SU-DHL-6 (cell line): ENCODE results near the gene ZNF516.

Experiments used
- H2AFZ ChIP-seq: fragments of 200-600 bp; sonication (generic); 2 replicates; pipeline ENCODE4 v1.6.1; 2014; ENCODE audit warnings: low read depth, mild to moderate bottlenecking, moderate library complexity, mixed read lengths, antibody characterized with exemption, low read length; ENCODE audit not compliant: severe bottlenecking
- H3F3A ChIP-seq: fragments of 200-600 bp; shearing (Covaris generic); 2 replicates; pipeline ENCODE4 v1.6.0; 2016; ENCODE audit warnings: antibody characterized with exemption, mild to moderate bottlenecking; ENCODE audit not compliant: insufficient read depth
- H3K27ac ChIP-seq: fragments of 200-600 bp; sonication (generic); 2 replicates; pipeline ENCODE4 v1.5.1; 2016; ENCODE audit warnings: low read depth, mild to moderate bottlenecking, low read length, moderate library complexity, mixed read lengths
- H3K27me3 ChIP-seq: fragments of 200-600 bp; sonication (generic), shearing (Covaris generic); 2 replicates; pipeline ENCODE4 v1.6.0; 2014; ENCODE audit warnings: mild to moderate bottlenecking, low read length
- H3K36me3 ChIP-seq: fragments of 200-600 bp; sonication (generic); 2 replicates; pipeline ENCODE4 v1.6.1; 2014; ENCODE audit warnings: mild to moderate bottlenecking, low read length, mixed read lengths
- H3K4me2 ChIP-seq: fragments of 300-600, 200-600 bp; shearing (Covaris generic), sonication (generic); 2 replicates; pipeline ENCODE4 v1.6.0; 2014; ENCODE audit warnings: low read length, low read depth, mild to moderate bottlenecking; ENCODE audit not compliant: poor library complexity, severe bottlenecking
- H3K4me3 ChIP-seq: fragments of 200-600 bp; sonication (generic); 2 replicates; pipeline ENCODE4 v1.5.1; 2014; ENCODE audit warnings: antibody characterized with exemption, low read length, mild to moderate bottlenecking, mixed read lengths; ENCODE audit not compliant: insufficient read depth, poor library complexity, severe bottlenecking
- H3K79me2 ChIP-seq: fragments of 200-600 bp; sonication (generic); 2 replicates; pipeline ENCODE4 v1.6.1; 2014; ENCODE audit warnings: mild to moderate bottlenecking, low read length, moderate library complexity; ENCODE audit not compliant: insufficient read depth
- H3K9ac ChIP-seq: fragments of 200-600 bp; sonication (generic); 2 replicates; pipeline ENCODE4 v1.7.0; 2014; ENCODE audit warnings: mild to moderate bottlenecking, low read length
- H3K9me2 ChIP-seq: fragments of 200-600 bp; sonication (generic); replicated peaks from 2 replicates; pipeline ENCODE4 v1.6.1; 2014; ENCODE audit warnings: low read length; ENCODE audit not compliant: insufficient read depth
- H3K9me3 ChIP-seq: fragments of 200-600 bp; sonication (generic); 2 replicates; pipeline ENCODE4 v1.6.1; 2014; ENCODE audit warnings: low read length, mixed read lengths; ENCODE audit not compliant: insufficient read depth
- H4K20me1 ChIP-seq: fragments of 200-600 bp; sonication (generic); 2 replicates; pipeline ENCODE4 v1.6.1; 2014; ENCODE audit warnings: low read depth, mild to moderate bottlenecking, antibody characterized with exemption, low read length, moderate library complexity, mixed read lengths
- CTCF ChIP-seq: fragments of 200-600 bp; sonication (generic); IDR thresholded peaks from one replicate; pipeline ENCODE4 v1.5.1; 2017; ENCODE audit warnings: antibody characterized with exemption, mild to moderate bottlenecking, low read length, moderate library complexity; ENCODE audit not compliant: insufficient read depth, poor library complexity, severe bottlenecking
- EZH2phosphoT487 ChIP-seq: fragments of 200-600 bp; sonication (generic), shearing (Covaris generic); conservative IDR thresholded peaks from 2 replicates; pipeline ENCODE4 v1.6.1; 2018; ENCODE audit warnings: mild to moderate bottlenecking, antibody characterized with exemption, low read length, moderate library complexity, mixed read lengths

Gene ZNF516

GRCh38 chr18:76532875-76533274, 37.8 kb upstream of the ZNF516 start:
- no peak overlapping the region for H2AFZ ChIP-seq
- H3K9me2 ChIP-seq = no peaks in the 10 kb centered on the region
- no peaks in the 10 kb centered on the region for H3K27me3 ChIP-seq
- no peaks in the 10 kb centered on the region for H3K36me3 ChIP-seq
- H3F3A ChIP-seq = no peaks in the 10 kb centered on the region
- H3K4me3 ChIP-seq = no peak overlapping the region
- H3K9me3 ChIP-seq = no peaks in the 10 kb centered on the region
- H3K27ac ChIP-seq = no peak overlapping the region
- H3K9ac ChIP-seq = no peak overlapping the region
- no peak overlapping the region for H3K4me2 ChIP-seq
- no peaks in the 10 kb centered on the region for H3K79me2 ChIP-seq
- TF ChIP-seq EZH2phosphoT487 = no peak
- TF ChIP-seq CTCF = no peak
- no peaks in the 10 kb centered on the region for H4K20me1 ChIP-seq

GRCh38 chr18:76530846-76531245, 35.8 kb upstream of the ZNF516 start:
- Histone ChIP-seq H3K4me2 (no peak overlapping the region), H3K79me2 (no peaks in the 10 kb centered on the region)

GRCh38 chr18:76530391-76530790, 35.3 kb upstream of the ZNF516 start:
- H3K4me3 ChIP-seq = no peak overlapping the region
- H3K4me2 ChIP-seq = no peak overlapping the region
- H3K36me3 ChIP-seq = no peaks in the 10 kb centered on the region
- no peak overlapping the region for H2AFZ ChIP-seq
- no peak overlapping the region for H3K27ac ChIP-seq
- no peak for TF ChIP-seq EZH2phosphoT487
- TF ChIP-seq CTCF = no peak
- no peaks in the 10 kb centered on the region; the same call in 1 of the 2 replicates for H3K27me3 ChIP-seq
- no peaks in the 10 kb centered on the region for H3K9me2 ChIP-seq
- no peaks in the 10 kb centered on the region for H3F3A ChIP-seq
- no peaks in the 10 kb centered on the region for H3K9me3 ChIP-seq
- H3K79me2 ChIP-seq = no peaks in the 10 kb centered on the region
- no peak overlapping the region for H3K9ac ChIP-seq
- no peaks in the 10 kb centered on the region for H4K20me1 ChIP-seq

More at GRCh38 chr18:76530846-76531245, 35.8 kb upstream of the ZNF516 start:
- Histone ChIP-seq H3K9me2 (no peaks in the 10 kb centered on the region), H3K9me3 (no peaks in the 10 kb centered on the region), H3K36me3 (no peaks in the 10 kb centered on the region), H3K27ac (no peak overlapping the region), H2AFZ (no peak overlapping the region), H3K27me3 (no peaks in the 10 kb centered on the region; the same call in 1 of the 2 replicates), H4K20me1 (no peaks in the 10 kb centered on the region), H3K9ac (no peak overlapping the region), H3F3A (no peaks in the 10 kb centered on the region), H3K4me3 (no peak overlapping the region)
- no peak for TF ChIP-seq EZH2phosphoT487
- TF ChIP-seq CTCF = no peak
